HG03571 (cell line): ENCODE data around the gene KRT13.
"Not testable (repeated sequence)": the region's sequence is repeated elsewhere in the genome, so short reads cannot be mapped to it uniquely, and the experiment has no call there.

Experiments
- ATAC-seq: cut with Tn5 transposase; IDR thresholded peaks from one replicate; pipeline ENCODE4 v1.9.1; 2021; ENCODE audit not compliant: unreplicated experiment

The KRT13 gene

GRCh38 chr17:41505007-41505808 is at the start of gene KRT13:
Gene KRT13 (minus strand): TSS chr17:41505612. CDS start chr17:41505550, 62 bp downstream.
- no peak for ATAC-seq

- ATAC-seq = no peak
These were observed 48.7 kb upstream of the KRT13 start for GRCh38 chr17:41553987-41554680.

- ATAC-seq = no peak
These were observed 47.8 kb upstream of the KRT13 start for GRCh38 chr17:41553176-41553575.

GRCh38 chr17:41552455-41552854 is 47.0 kb upstream of the KRT13 start:
- ATAC-seq = no peak

- ATAC-seq = no peak
These were observed 46.0 kb upstream of the KRT13 start for GRCh38 chr17:41551365-41551764.

- no peak for ATAC-seq
These were observed 44.2 kb upstream of the KRT13 start for GRCh38 chr17:41549596-41550039.

GRCh38 chr17:41548844-41549595 is 43.6 kb upstream of the KRT13 start:
- no peak for ATAC-seq

- no peak for ATAC-seq
These were observed 42.8 kb upstream of the KRT13 start for GRCh38 chr17:41547921-41548843.

- ATAC-seq = no peak
These were observed 42.0 kb upstream of the KRT13 start for GRCh38 chr17:41547378-41547841.

DNA sequence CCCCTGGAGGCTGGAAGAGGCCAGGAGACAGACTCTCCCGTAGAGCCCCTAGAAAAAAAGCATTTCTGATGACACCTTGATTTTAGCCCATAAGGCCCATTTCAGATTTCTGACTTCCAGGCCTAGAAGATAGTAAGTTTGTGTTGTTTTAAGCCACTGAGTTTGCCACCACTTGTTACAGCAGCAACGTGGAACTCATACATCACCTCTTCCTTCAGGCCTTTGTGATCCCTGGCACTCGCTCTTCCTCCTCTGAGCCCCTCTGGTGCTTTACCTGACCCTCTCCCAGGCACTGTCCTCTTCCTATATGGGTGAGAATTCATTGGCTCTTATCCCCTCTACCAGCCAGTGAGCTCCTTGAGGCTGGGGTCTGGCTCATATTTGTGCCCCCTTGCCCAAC is 41.4 kb upstream of the KRT13 start:
- ATAC-seq = no peak

GRCh38 chr17:41545829-41546410 is 40.5 kb upstream of the KRT13 start:
- no peak for ATAC-seq

- no peak for ATAC-seq
These were observed 39.5 kb upstream of the KRT13 start for GRCh38 chr17:41544935-41545334.

DNA sequence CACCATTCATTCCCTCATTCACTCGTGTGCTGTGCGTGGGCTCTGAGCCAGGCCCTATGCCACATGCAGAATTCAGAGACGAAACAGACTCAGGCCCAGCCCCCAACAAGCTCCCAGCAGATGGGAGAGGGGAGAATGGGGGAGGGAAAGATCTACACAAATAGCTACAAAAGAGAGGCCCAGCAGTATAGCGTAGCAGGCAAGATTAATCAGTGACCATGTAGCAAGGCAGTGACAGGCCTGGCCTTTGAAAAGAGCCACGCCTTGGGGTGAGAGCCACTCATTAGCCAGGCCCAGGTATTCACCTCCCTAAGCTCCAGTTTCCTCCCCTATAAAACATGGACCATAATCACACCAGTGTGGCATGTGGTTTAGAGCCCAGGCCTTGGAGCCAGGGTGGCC is 39.1 kb upstream of the KRT13 start:
- ATAC-seq = no peak

GRCh38 chr17:41542786-41543185 is 37.4 kb upstream of the KRT13 start:
- not testable (repeated sequence) for ATAC-seq

GRCh38 chr17:41542357-41542756 is 36.9 kb upstream of the KRT13 start:
- no peak for ATAC-seq

DNA sequence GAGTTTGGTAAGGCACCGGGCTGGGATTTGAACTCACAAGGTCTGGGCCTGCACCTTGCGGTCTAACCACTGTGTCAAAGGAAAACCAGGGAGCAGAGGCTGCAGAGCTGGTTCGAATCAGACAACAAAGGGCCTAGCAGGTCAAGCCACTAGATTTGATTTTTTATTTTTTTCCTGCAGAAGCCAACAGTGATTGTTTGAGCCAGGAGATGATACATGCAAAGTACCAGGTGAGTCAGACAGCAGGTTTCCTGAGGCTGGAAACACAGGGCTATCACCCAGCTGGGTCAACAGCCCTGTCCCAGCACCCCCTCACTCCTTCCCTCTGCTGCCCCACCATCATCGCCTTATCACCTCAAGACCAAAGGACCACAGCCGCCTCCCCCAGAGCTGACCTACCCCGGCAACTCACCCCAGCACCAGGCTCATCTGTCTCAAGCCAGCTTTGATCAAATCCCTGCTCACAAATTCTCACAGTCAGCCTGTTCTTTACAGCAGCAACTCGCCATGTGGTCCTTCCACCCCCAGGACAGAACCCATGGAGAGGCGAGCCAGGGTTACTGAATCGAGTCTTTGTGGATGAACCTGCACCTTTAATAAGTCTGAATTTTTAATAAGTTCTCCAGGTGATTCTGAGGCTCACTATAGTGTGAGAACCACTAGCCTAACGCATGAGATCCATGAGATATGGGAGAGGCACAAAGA is 35.7 kb upstream of the KRT13 start:
- no peak for ATAC-seq

DNA sequence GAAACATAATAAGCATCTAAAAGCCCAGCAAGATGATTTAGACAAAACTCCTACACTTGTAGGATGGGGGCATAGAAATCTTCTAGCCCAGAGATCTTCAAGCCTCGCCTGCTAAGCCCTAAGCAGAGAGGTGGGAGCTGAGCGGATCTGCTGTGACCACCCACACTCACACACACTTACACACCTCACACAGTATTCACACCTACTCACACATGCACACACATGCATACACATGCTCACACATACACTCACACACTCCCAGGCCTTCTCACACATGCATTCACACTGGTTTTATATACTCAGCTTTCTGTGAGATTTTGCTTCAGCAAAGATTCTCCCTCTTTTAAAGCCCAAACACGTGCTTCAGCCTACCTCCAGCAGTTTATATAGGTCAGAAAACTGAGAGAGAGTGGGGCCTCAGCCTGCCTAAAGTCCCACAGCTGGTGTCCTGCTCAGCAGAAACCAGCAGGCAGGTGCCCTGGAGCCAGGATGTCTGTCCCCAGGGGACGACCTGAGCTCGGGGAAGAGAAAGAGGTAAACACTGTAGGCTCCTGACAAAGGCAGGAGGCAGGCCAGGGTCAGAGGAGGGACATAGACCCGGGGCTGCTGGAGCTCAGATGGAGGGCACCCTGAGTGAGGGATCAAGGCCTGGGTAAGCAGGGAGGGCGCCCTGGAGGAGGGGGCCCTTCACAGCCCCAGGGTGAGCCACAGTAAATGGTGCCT is 34.7 kb upstream of the KRT13 start:
- no peak for ATAC-seq

- no peak for ATAC-seq
These were observed 33.7 kb upstream of the KRT13 start for GRCh38 chr17:41539071-41539492.

DNA sequence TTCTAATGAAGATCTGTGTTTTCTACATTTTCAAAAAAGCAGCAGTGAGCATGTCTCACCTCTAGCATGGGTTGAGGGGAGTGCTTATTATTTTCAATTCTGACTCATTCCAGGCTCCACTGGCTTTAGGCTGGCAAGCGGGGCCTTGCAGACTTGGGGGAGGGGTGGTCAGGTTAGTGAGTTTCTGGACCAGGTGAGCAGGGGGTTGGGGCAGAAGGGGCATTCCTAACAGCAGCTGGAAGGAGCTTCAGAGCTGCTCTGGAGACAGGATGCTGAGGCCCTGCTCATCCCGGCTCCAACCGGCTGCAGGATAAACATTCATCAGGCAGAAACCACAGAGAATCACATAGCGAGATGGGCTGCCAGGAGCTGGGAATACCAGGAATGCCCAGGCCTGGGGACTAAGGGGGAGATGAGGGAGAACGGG is 33.2 kb upstream of the KRT13 start:
- no peak for ATAC-seq
